AG09309 (cell line): ENCODE measurements around the gene PURA.

Experiments used
- DNase-seq: peaks from one replicate; pipeline ENCODE4 v3.0.0-alpha.2; 2010; ENCODE audit warnings: low read depth
- H3K4me3 ChIP-seq: 2 replicates; pipeline ENCODE4 v1.5.1; 2011; ENCODE audit warnings: mild to moderate bottlenecking, low read depth, low read length, moderate library complexity; ENCODE audit not compliant: control insufficient read depth
- TF ChIP-seq, protein P1 (sequence below): IDR thresholded peaks from 2 replicates; pipeline ENCODE4 v1.5.1; 2011; ENCODE audit warnings: mild to moderate bottlenecking, low read depth, low read length, inconsistent platforms; ENCODE audit not compliant: insufficient read depth, control insufficient read depth; ENCODE audit errors: missing control alignments

Gene PURA

GRCh38 chr5:140108093-140109017, 5.6 kb upstream of the PURA start:
- DNase-seq: no peak
- TF ChIP-seq, protein P1, sequence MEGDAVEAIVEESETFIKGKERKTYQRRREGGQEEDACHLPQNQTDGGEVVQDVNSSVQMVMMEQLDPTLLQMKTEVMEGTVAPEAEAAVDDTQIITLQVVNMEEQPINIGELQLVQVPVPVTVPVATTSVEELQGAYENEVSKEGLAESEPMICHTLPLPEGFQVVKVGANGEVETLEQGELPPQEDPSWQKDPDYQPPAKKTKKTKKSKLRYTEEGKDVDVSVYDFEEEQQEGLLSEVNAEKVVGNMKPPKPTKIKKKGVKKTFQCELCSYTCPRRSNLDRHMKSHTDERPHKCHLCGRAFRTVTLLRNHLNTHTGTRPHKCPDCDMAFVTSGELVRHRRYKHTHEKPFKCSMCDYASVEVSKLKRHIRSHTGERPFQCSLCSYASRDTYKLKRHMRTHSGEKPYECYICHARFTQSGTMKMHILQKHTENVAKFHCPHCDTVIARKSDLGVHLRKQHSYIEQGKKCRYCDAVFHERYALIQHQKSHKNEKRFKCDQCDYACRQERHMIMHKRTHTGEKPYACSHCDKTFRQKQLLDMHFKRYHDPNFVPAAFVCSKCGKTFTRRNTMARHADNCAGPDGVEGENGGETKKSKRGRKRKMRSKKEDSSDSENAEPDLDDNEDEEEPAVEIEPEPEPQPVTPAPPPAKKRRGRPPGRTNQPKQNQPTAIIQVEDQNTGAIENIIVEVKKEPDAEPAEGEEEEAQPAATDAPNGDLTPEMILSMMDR: no peak
- peak overlapping the region; percentile 83 for H3K4me3 ChIP-seq

DNA sequence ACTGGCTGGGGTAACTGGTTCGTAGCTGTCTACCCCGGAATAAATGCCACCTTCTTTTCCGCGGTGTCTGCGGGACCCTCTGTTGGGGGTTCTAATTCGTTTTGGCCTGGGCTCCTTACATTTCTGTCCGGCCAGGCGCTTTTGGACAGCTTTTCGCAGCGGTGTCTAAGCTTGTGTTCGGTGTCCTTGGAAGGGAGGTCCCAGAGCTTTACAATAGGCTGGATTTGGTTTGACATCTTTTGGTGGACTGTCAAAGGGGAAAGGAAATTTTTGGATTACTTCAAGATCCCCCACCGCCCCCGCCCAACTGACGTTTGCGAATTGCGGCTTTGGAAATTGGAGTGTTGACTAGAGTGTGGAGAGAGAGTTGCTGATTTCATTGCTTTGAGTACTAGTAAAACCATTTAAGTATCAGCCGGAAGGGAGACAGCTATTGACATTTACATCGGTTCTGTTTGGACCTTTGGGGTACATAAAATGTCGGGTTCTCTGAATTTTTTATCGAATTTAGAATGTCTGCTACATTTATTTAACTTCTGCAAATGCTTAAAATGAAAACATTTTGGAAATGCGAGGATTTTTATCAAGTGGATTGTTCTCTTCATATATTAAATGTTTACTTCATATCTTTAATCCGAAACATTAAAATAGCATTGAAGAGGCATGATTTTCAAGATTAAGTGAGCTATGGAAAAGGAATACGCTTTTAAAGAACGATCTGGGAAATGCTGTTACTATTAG, 4.7 kb upstream of the PURA start:
- TF ChIP-seq, protein P1: no peak
- DNase-seq: no peak
- peak overlapping the region; percentile 83 for H3K4me3 ChIP-seq

- H3K4me3 ChIP-seq: peak overlapping the region; percentile 83; the same call in 1 of the 2 replicates
- TF ChIP-seq, protein P1: no peak
- no peak for DNase-seq
These were observed 3.9 kb upstream of the PURA start for GRCh38 chr5:140109759-140110645.

GRCh38 chr5:140110646-140110957, 3.3 kb upstream of the PURA start:
- no peak overlapping the region for H3K4me3 ChIP-seq
- TF ChIP-seq, protein P1: no peak
- DNase-seq: no peak

DNA sequence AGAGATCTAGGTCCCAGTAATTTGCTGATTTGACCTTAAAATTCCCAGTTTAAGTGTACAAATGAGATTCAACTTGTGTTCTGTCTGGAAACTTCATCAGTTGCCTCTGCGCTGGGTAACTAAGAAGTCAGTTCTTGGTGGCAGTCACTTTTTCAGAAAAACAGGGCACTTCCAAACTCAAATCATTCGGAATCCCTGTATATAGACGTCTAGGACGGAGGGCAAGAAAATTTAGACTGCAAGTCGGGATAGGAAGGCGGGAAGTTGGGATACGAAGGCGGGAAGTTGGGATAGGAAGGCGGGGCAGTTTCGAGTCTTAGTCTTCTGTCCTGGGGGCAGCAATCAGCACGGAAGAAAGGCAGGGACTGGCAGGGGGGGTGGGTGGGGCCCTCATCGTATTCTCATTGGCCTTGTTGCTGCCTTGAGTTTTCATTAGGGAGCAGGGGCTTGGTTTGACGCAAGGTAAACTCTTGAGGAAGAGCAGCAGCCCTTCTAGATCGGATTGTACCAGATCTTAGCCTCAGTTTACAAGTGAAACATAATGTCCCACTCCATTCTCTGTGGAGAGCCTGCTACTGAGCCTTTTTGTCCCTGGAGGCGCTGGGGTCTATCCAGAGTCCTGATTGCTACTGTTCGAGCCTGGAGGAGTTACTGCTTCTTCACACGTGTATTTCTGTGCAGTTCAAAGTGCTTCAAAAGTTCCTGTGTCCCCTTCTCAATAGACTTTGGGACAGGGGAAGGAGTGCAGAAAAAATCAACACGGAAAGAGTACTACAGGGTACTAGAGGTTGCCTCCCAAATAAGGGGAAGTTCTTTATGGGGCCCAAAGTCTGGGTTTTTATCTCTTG, 2.7 kb upstream of the PURA start:
- no peak overlapping the region for H3K4me3 ChIP-seq
- TF ChIP-seq, protein P1: no peak
- DNase-seq: no peak
